ENCODE data around the gene FZR1.
"Not testable (repeated sequence)": the region's sequence is repeated elsewhere in the genome, so short reads cannot be mapped to it uniquely, and the experiment has no call there.

FZR1 gene

GRCh38 chr19:3516675-3517207 is 10.6 kb downstream of the FZR1 start:
- DNase-seq = no peak

GRCh38 chr19:3517638-3518037 is 11.5 kb downstream of the FZR1 start:
- DNase-seq = no peak

GRCh38 chr19:3518255-3518654 is 12.1 kb downstream of the FZR1 start:
- DNase-seq = no peak

GRCh38 chr19:3518659-3519058 is 12.5 kb downstream of the FZR1 start:
- DNase-seq = no peak

GRCh38 chr19:3519126-3519525 is 13.0 kb downstream of the FZR1 start:
- DNase-seq = no peak

- no peak for DNase-seq
Observed at GRCh38 chr19:3520166-3521103, 14.3 kb downstream of the FZR1 start.

- no peak for DNase-seq
Observed at GRCh38 chr19:3521104-3521445, 15.0 kb downstream of the FZR1 start.

- no peak for DNase-seq
Observed at GRCh38 chr19:3522421-3523360, 16.6 kb downstream of the FZR1 start.

GRCh38 chr19:3523361-3524077 is 17.4 kb downstream of the FZR1 start:
- DNase-seq = no peak

- DNase-seq = no peak
Observed at GRCh38 chr19:3524078-3524842, 18.1 kb downstream of the FZR1 start.

- no peak for DNase-seq
Observed at GRCh38 chr19:3524904-3525451, 18.9 kb downstream of the FZR1 start.

- DNase-seq = no peak
Observed at GRCh38 chr19:3526507-3527237, 20.6 kb downstream of the FZR1 start.

- DNase-seq = no peak
Observed at GRCh38 chr19:3527238-3527910, 21.3 kb downstream of the FZR1 start.

GRCh38 chr19:3528080-3528479 is 22.0 kb downstream of the FZR1 start:
- no peak for DNase-seq

GRCh38 chr19:3528539-3529211 is 22.6 kb downstream of the FZR1 start:
- DNase-seq = no peak

GRCh38 chr19:3529299-3529698 is 23.2 kb downstream of the FZR1 start:
- DNase-seq = not testable (repeated sequence)

GRCh38 chr19:3530389-3530788 is 24.3 kb downstream of the FZR1 start:
- no peak for DNase-seq

GRCh38 chr19:3531716-3532115 is 25.6 kb downstream of the FZR1 start:
- no peak for DNase-seq

- no peak for DNase-seq
Observed at GRCh38 chr19:3532154-3532786, 26.2 kb downstream of the FZR1 start.
